Posterior vena cava (tissue), 2 donors: ENCODE measurements around the gene ATP11A. TPM values are rescaled to one million over a fixed set of nuclear protein-coding genes. Genes with fewer than 3 reads are reported as not detected.
A peak's percentile ranks its signal among the peaks of the same experiment; 100 is the strongest.
"Not testable (repeated sequence)": the region's sequence is repeated elsewhere in the genome, so short reads cannot be mapped to it uniquely, and the experiment has no call there.

Source experiments
- DNase-seq: peaks from one replicate; pipeline ENCODE4 v3.0.0-alpha.2; 2020; ENCODE audit warnings: low spot score
- intact Hi-C, 2 donors: fragments of 100-400 bp; cut with DNase I; formaldehyde crosslinking; loops; one replicate each; pipeline versions ENCODE4 v1.14.1 to v1.14.2; 2022 to 2023
- total RNA-seq, 2 donors: library from RNA; stranded (reverse); fragmentation: NEBNext Ultra II Directional; extraction: Animal tissue kit (Norgen Biotek cat#: 25700); gene quantifications; one replicate each; pipeline ENCODE4 v1.2.1, GENCODE V29; 2021
- donor health status: DM: yes; HTN: yes; CAD: no.
- donor health status: DM: yes; HTN: yes; CAD: no.

Gene ATP11A
- total RNA-seq, 2 donors from 2014 or later: 52.4 to 55.5 TPM

GRCh38 chr13:112796190-112796915, 106.5 kb downstream of the ATP11A start:
- DNase-seq: no peak

DNA sequence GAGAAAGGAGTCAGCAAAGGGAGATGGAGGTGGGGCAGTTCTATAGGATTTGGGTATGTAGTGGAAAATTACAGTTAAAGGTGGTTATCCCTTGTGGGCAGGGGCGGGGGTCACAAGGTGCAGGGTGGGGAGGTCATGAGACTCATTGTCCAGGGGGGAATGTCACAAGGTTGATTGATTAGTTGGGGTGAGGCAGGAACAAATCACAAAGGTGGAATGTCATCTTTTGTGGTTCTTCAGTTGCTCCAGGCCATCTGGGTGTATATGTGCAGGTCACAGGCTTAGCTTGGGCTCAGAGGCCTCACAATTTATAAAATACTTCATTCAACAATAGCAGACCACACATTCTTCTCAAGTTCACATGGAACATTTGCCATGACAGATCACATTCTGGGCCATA, 109.6 kb downstream of the ATP11A start:
- intact Hi-C loops: no loop called here
- no peak for DNase-seq

More at GRCh38 chr13:112796190-112796915, 106.5 kb downstream of the ATP11A start:
- intact Hi-C loops: no loop called here

DNA sequence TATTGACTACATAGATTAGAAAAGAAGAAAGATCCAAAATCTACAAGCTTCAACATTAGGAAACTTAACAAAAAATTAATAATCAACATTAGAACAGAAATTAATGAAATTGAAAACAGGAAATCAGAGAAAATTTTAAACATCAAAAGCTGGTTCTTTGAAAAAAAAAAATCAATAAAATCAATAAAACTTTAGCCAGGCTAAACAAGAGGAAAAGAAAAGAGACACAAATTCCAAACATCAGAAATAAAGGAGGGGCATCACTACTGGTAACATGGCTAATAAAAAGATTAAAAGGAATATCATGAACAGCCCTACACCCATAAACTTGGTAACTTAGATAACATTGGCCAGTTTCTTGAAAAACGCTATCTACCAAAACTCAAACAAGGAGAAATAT, 110.2 kb downstream of the ATP11A start:
- DNase-seq: no peak
- intact Hi-C loops: no loop called here

- intact Hi-C loops, DNase-seq: not testable (repeated sequence)
These were observed 111.0 kb downstream of the ATP11A start for GRCh38 chr13:112800807-112801206.

- DNase-seq: no peak
- intact Hi-C loops: no loop called here
These were observed 113.0 kb downstream of the ATP11A start for GRCh38 chr13:112802802-112803195.

- DNase-seq: no peak
- intact Hi-C loops: no loop called here
These were observed 113.6 kb downstream of the ATP11A start for GRCh38 chr13:112803422-112803821.

- DNase-seq: no peak
- intact Hi-C loops: no loop called here
These were observed 114.5 kb downstream of the ATP11A start for GRCh38 chr13:112804374-112804773.

GRCh38 chr13:112806739-112807652, 117.2 kb downstream of the ATP11A start:
- intact Hi-C loops: no loop called here

DNA sequence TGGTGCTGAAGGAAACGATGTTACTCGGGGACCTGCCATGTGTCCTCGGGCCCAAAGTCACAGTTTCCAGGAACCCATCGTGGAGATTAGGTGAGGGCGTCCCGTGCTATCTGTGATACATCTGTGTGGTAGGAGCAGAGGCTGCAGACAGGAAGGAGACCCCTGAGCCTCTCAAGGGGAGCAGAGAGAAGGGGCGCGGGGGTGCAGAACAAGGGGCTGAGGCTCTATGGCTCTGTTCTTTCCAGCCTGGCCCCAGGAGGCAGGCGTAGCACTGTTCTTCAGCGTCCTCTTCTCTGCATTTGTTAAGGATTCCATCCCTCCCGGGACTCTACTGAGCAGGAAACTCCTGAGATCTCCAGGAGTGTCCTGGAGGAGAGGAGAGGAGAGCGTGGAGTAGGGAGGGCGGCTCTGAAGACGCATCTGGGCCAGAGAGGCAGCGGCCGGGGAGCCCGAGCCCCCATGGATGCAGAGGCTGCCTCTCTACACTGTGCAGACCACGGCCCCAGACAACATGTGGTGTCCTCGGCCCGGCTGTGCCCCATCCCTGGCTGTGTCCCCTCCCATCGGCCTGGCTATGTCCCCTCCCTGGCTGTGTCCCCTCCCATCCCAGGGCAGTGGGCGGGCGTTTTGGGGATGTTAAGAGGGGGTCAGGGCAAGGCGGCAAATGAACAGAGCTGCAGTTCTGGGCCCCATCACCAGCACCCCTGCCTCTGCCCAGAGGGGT, 118.0 kb downstream of the ATP11A start:
- intact Hi-C loops: no loop called here
- DNase-seq: no peak

More at GRCh38 chr13:112806739-112807652, 117.2 kb downstream of the ATP11A start:
- DNase-seq: no peak

DNA sequence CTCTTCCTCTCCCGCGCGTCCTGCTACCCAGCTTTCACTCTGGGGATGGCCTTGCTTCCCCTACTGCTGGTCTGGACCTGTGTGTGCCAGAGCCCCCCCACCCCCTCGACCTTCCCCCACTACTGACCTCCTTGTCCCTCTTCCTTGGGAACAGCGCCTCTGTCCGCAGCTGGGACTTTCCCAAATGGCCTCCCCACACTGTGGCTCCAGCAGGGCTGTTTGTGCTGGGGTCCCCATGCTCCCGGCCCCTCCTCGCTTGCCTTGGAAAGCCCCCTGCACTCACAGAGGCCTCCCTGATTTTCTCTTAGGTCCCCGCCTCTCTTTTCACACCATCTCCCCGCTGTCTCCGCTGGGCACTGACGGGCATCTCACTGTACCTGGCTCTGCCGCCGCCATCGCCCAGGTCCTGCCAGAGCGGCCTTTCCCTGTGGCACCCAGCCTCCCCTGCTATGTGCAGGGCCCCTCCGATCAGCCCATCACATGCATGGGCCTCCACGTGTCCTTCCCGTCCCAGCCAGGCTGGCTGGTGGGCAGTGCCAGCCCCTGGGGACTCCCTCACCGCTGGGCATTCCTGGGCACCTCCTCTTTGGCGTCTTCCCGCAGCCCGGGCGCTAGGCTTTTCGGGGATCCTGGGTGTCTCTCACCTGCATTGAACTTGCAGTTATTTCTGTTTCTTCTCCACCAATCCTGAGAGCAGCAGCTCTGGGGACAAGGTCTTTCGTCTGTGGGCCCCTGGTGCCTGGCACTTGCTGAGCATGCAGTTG, 118.7 kb downstream of the ATP11A start:
- intact Hi-C loops: no loop called here
- no peak for DNase-seq

- intact Hi-C loops: no loop called here
- DNase-seq: no peak
These were observed 119.8 kb downstream of the ATP11A start for GRCh38 chr13:112809332-112810315.

- DNase-seq: no peak
- intact Hi-C loops: no loop called here
These were observed 120.8 kb downstream of the ATP11A start for GRCh38 chr13:112810608-112811007.

DNA sequence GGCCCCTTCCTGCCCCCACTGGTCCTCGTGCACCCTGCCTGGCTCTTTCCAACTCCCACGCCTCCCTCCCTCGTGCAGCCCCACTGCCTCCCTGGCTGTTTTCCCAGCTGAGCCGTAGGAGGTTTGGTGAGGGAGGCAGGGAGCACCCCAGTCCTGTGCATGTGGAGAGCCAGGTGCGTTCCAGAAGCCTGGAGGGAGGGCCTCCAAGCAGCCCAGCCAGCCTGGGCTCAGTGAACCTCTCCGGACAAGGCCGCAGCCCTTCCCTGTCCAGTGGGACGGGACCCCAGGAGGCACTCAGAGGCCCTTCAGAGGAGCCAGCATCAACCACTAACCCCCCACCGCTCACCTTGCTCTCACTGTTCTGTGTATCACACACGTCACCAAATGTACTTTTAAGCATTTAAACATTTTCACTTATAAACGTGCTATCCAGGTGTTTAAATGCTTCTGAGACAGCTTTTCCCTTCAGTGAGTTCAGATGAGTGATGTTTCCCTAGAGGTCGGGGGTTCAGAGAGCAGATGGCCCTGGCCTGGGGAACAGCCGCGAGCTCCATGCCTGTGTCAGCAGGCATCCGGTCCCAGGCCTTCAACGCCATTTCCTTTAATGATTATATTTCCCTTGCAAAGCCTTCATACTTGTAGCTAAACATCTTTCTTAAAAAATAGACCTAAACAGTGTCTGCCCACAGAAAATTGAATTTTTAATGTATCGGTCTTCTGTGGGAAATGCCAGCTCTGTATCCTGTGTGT, 122.6 kb downstream of the ATP11A start:
- DNase-seq: no peak
- intact Hi-C loops: no loop called here

DNA sequence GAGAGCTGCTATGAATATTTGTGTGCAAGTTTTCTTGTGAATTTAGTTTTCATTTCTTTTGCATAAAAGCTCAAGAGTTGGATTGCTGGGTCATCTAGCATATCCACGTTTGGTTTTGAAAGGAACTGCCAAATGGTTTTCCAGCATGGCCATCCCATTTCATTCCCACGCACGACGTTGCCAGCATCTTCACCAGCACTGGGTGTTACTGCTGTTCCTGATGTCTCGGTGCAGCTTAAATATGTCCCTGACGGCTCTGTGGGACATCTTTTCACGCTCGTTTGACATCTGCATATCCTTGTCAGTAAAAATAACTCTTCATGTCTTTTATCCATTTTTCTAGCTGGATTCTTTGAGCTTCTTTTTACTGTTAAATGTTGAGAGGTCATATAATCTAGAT, 123.7 kb downstream of the ATP11A start:
- DNase-seq: no peak
- intact Hi-C loops: no loop called here

- intact Hi-C loops: no loop called here
- peak; percentile 59 for DNase-seq
These were observed 125.2 kb downstream of the ATP11A start for GRCh38 chr13:112814905-112815585.

GRCh38 chr13:112815871-112816270, 126.0 kb downstream of the ATP11A start:
- intact Hi-C loops: no loop called here
- peak; percentile 58 for DNase-seq
